PC-9 (cell line): ENCODE results near the gene RBM26. TPM values are rescaled to one million over a fixed set of nuclear protein-coding genes. Genes with fewer than 3 reads are reported as not detected.

ENCODE experiments used
- BruUV-seq: library from RNA; stranded (reverse); fragments of 400-500 nt; replicated peaks from 2 replicates; lab custom pipeline; 2021; lab: Mats Ljungman, UMichigan
- CTCF ChIA-PET: fragments of 300-600 bp; sonication (Branson Sonifier 250); formaldehyde crosslinking; loops from one replicate; lab custom pipeline; 2022; ENCODE audit warnings: antibody characterized with exemption; lab: Charles Lee
- POLR2A ChIA-PET: fragments of 300-600 bp; sonication (Branson Sonifier 250); formaldehyde crosslinking; loops from one replicate; lab custom pipeline; 2022; ENCODE audit warnings: antibody characterized with exemption; ENCODE audit not compliant: unreplicated experiment; lab: Charles Lee
- DNase-seq, 2 experiments: peaks; one replicate each; pipeline versions ENCODE4 v3.0.0 to v3.0.0-alpha.2; 2015 to 2022; ENCODE audit warnings: mixed read lengths in 1 of 2
- H2AFZ ChIP-seq: fragments of 200-600 bp; sonication (generic); 2 replicates; pipeline ENCODE4 v1.8.1; 2017; ENCODE audit warnings: antibody characterized with exemption
- H3F3A ChIP-seq: fragments of 200-600 bp; sonication (generic); 2 replicates; pipeline ENCODE4 v1.8.1; 2017; ENCODE audit warnings: antibody characterized with exemption, mild to moderate bottlenecking, low read depth; ENCODE audit not compliant: insufficient read depth
- H3K27ac ChIP-seq: fragments of 200-600 bp; sonication (generic); 2 replicates; pipeline ENCODE4 v1.6.1; 2016; ENCODE audit warnings: mixed run types
- H3K27me3 ChIP-seq: fragments of 200-600 bp; sonication (generic); 2 replicates; pipeline ENCODE4 v1.6.1; 2016; ENCODE audit warnings: low read depth, mixed run types; ENCODE audit not compliant: insufficient read depth
- H3K36me3 ChIP-seq: fragments of 200-600 bp; sonication (generic); 2 replicates; pipeline ENCODE4 v1.6.1; 2016; ENCODE audit warnings: low read depth, mixed run types
- H3K4me1 ChIP-seq: fragments of 200-600 bp; sonication (generic); replicated peaks from 2 replicates; pipeline ENCODE4 v1.6.1; 2016; ENCODE audit warnings: mixed run types; ENCODE audit not compliant: insufficient read depth
- H3K4me2 ChIP-seq: fragments of 200-600 bp; sonication (generic); 2 replicates; pipeline ENCODE4 v1.6.1; 2017; ENCODE audit warnings: mixed run types
- H3K4me3 ChIP-seq: fragments of 200-600 bp; sonication (generic); 2 replicates; pipeline ENCODE4 v1.6.1; 2016; ENCODE audit warnings: mixed run types
- H3K79me2 ChIP-seq: fragments of 200-600 bp; sonication (generic); 2 replicates; pipeline ENCODE4 v1.6.1; 2017; ENCODE audit warnings: low read depth, mixed run types
- H3K9me2 ChIP-seq: fragments of 200-600 bp; sonication (generic); 2 replicates; pipeline ENCODE4 v1.8.1; 2017; ENCODE audit warnings: mild to moderate bottlenecking; ENCODE audit not compliant: insufficient read depth
- H3K9me3 ChIP-seq: fragments of 200-600 bp; sonication (generic); 2 replicates; pipeline ENCODE4 v1.8.1; 2016; ENCODE audit warnings: low read depth; ENCODE audit not compliant: insufficient read depth
- H4K20me1 ChIP-seq: fragments of 200-600 bp; sonication (generic); 2 replicates; pipeline ENCODE4 v1.8.1; 2017; ENCODE audit not compliant: insufficient read depth
- CTCF ChIP-seq: fragments of 200-600 bp; sonication (generic); conservative IDR thresholded peaks from 2 replicates; pipeline ENCODE4 v1.6.1; 2017; ENCODE audit warnings: mixed run types, antibody characterized with exemption, mild to moderate bottlenecking, moderate library complexity
- EZH2 ChIP-seq: fragments of 200-600 bp; sonication (generic); IDR thresholded peaks from 2 replicates; pipeline ENCODE4 v1.8.0; 2017; ENCODE audit warnings: antibody characterized with exemption, low read depth
- intact Hi-C: fragments of 100-400 bp; cut with micrococcal nuclease; formaldehyde crosslinking; loops from one replicate; pipeline ENCODE4 v1.10.0; 2022; ENCODE audit not compliant: unreplicated experiment
- total RNA-seq: library from RNA; stranded (reverse); gene quantifications from 2 replicates; pipeline ENCODE4 v1.2.3, GENCODE V29; 2021

Gene RBM26
- total RNA-seq, 1 experiment from 2014 or later, result 40.4 TPM

- Histone ChIP-seq H3F3A (peaks cover 8% of the 10 kb centered on the region), H3K27me3 (no peaks in the 10 kb centered on the region), H3K9me3 (no peaks in the 10 kb centered on the region), H2AFZ (no peak overlapping the region), H3K9me2 (no peaks in the 10 kb centered on the region), H3K4me1 (peaks cover 19% of the 10 kb centered on the region), H3K79me2 (no peaks in the 10 kb centered on the region), H3K36me3 (no peaks in the 10 kb centered on the region), H3K4me3 (no peak overlapping the region), H3K4me2 (peak overlapping the region; percentile 41), H4K20me1 (no peaks in the 10 kb centered on the region), H3K27ac (peak overlapping the region; percentile 58)
- TF ChIP-seq CTCF, result no peak
- no peak for TF ChIP-seq EZH2
- BruUV-seq, result no TSS peak
- intact Hi-C loops, result loop anchor here (1.0 kb wide), 1 partner anchor 44 kb away; no protein-coding TSS in a partner anchor
- ChIA-PET CTCF (no interaction called here), POLR2A (interaction anchor here (0.6 kb wide), 3 partner anchors 40 to 1147 kb away, joined by 3 to 4 read pairs (median 3); partner anchors contain the start of gene NDFIP2)
- DNase-seq, result no peak
These were observed 35.0 kb upstream of the RBM26 start for GRCh38 chr13:79440958-79441528.

- peaks cover 33% of the 10 kb centered on the region for H3K4me1 ChIP-seq
- H3F3A ChIP-seq, result peaks cover 15% of the 10 kb centered on the region
- ChIA-PET CTCF (no interaction called here), POLR2A (interaction anchor here (0.6 kb wide), 1 partner anchor 41 kb away, joined by 3 read pairs; no protein-coding TSS in a partner anchor)
- intact Hi-C loops, result no loop called here
- H3K9me2 ChIP-seq, result peaks cover 3% of the 10 kb centered on the region; the same call in 1 of the 2 replicates
- H4K20me1 ChIP-seq, result no peaks in the 10 kb centered on the region
- H3K4me2 ChIP-seq, result no peak overlapping the region
- no peak overlapping the region for H3K27ac ChIP-seq
- no peaks in the 10 kb centered on the region for H3K9me3 ChIP-seq
- no peaks in the 10 kb centered on the region for H3K36me3 ChIP-seq
- no peaks in the 10 kb centered on the region for H3K79me2 ChIP-seq
- no peaks in the 10 kb centered on the region for H3K27me3 ChIP-seq
- TF ChIP-seq EZH2 (no peak), CTCF (no peak)
- no peak overlapping the region for H3K4me3 ChIP-seq
- no TSS peak for BruUV-seq
- no peak for DNase-seq
- no peak overlapping the region for H2AFZ ChIP-seq
These were observed 33.2 kb upstream of the RBM26 start for GRCh38 chr13:79439275-79439674.

DNA sequence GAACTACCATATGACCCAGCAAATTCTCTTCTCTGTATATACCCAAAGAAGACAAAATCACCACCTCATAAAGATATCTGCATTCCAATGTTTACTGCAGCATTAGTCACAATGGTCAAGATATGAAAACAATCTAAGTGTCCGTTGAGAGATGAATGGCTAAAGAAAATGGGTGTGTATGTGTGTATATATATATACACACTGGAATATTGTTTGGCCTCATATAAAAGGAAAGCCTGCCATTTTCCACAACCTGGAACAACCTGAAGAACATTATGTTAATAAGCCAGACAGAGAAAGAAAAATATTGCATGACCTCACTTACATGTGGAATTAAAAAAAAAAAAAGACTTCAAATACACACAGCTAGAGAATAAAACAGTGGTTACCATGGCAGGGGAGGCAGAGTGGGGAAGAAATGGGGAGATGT, 29.5 kb upstream of the RBM26 start:
- H2AFZ ChIP-seq, result no peak overlapping the region
- peaks cover 3% of the 10 kb centered on the region; the same call in 1 of the 2 replicates for H3K9me2 ChIP-seq
- intact Hi-C loops, result no loop called here
- H3K36me3 ChIP-seq, result no peaks in the 10 kb centered on the region
- peak in 1 of 2 experiments; percentile 61 for DNase-seq
- BruUV-seq, result no TSS peak
- peak overlapping the region; percentile 11; the same call in 1 of the 2 replicates for H3K27ac ChIP-seq
- ChIA-PET CTCF (no interaction called here), POLR2A (no interaction called here)
- no peaks in the 10 kb centered on the region for H4K20me1 ChIP-seq
- H3K4me3 ChIP-seq, result no peak overlapping the region
- no peaks in the 10 kb centered on the region for H3K79me2 ChIP-seq
- peaks cover 15% of the 10 kb centered on the region for H3K4me1 ChIP-seq
- peaks cover 7% of the 10 kb centered on the region; the same call in 1 of the 2 replicates for H3F3A ChIP-seq
- no peaks in the 10 kb centered on the region for H3K9me3 ChIP-seq
- no peaks in the 10 kb centered on the region for H3K27me3 ChIP-seq
- TF ChIP-seq EZH2 (no peak), CTCF (no peak)
- H3K4me2 ChIP-seq, result peak overlapping the region; percentile 4; the same call in 1 of the 2 replicates
